Endometrial microvascular endothelial cells (primary cell): ENCODE data around the gene LILRB3. TPM values are rescaled to one million over a fixed set of nuclear protein-coding genes. Genes with fewer than 3 reads are reported as not detected.
"Not testable (repeated sequence)": the region's sequence is repeated elsewhere in the genome, so short reads cannot be mapped to it uniquely, and the experiment has no call there.

ENCODE experiments used
- in situ Hi-C: cut with HindIII; loops from 2 replicates; pipeline ENCODE4 v1.10.0; 2017; ENCODE audit warnings: low sequenced_read_pairs, low pct_unique_long_range_greater_than_20kb; ENCODE audit errors: inconsistent ontology term
- total RNA-seq: library from RNA; depleted of rRNA; stranded (reverse); fragments of >200 nt; gene quantifications from one replicate; pipeline ENCODE4 v1.2.3, GENCODE V29; 2015; ENCODE audit errors: inconsistent ontology term

Gene LILRB3
- total RNA-seq, 1 donor from 2014 or later, result not detected

GRCh38 chr19:54217517-54218247 lies 5.1 kb downstream of the LILRB3 start:
- in situ Hi-C loops, result not testable (repeated sequence)

GRCh38 chr19:54216869-54217268 lies 5.9 kb downstream of the LILRB3 start:
- in situ Hi-C loops, result no loop called here

DNA sequence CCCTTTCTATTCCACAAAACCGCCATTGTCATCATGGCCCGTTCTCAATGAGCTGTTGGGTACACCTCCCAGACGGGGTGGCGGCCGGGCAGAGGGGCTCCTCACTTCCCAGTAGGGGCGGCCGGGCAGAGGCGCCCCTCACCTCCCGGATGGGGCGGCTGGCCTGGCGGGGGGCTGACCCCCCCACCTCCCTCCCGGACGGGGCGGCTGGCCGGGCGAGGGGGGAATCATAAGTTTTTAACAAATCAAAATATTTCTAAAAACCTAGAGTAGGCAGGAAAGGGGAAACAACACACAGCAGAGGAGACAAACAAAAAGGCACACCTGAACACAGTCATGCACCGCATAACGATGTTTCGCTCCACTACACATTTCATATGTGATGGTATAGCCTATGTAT lies 8.1 kb downstream of the LILRB3 start:
- in situ Hi-C loops, result not testable (repeated sequence)

DNA sequence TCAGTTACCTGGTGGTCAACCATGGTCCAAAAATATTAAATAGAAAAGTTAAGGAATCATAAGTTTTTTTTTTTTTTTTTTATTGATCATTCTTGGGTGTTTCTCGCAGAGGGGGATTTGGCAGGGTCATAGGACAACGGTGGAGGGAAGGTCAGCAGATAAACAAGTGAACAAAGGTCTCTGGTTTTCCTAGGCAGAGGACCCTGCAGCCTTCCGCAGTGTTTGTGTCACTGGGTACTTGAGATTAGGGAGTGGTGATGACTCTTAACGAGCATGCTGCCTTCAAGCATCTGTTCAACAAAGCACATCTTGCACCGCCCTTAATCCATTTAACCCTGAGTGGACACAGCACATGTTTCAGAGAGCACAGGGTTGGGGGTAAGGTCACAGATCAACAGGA lies 8.6 kb downstream of the LILRB3 start:
- in situ Hi-C loops, result not testable (repeated sequence)

DNA sequence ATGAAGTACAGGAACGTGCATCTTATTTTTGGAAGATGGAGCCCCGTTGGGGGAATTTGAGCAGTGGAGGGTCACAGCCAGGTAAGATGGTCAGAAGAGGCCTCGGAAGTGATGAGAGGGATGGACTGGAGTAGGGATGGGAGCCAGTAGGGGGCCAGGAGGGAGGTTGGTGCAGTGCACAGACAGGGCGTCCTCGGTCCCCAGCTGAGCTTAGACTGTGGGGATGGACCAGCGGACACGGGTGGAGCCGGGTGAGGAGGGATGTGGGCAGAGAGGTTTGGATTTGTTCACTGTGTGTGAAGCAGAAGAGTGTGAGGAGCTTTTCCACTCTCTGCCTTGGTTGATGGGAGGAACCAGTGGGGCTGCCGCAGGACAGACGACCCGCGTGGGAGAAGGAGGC lies 11.6 kb downstream of the LILRB3 start:
- in situ Hi-C loops, result no loop called here

DNA sequence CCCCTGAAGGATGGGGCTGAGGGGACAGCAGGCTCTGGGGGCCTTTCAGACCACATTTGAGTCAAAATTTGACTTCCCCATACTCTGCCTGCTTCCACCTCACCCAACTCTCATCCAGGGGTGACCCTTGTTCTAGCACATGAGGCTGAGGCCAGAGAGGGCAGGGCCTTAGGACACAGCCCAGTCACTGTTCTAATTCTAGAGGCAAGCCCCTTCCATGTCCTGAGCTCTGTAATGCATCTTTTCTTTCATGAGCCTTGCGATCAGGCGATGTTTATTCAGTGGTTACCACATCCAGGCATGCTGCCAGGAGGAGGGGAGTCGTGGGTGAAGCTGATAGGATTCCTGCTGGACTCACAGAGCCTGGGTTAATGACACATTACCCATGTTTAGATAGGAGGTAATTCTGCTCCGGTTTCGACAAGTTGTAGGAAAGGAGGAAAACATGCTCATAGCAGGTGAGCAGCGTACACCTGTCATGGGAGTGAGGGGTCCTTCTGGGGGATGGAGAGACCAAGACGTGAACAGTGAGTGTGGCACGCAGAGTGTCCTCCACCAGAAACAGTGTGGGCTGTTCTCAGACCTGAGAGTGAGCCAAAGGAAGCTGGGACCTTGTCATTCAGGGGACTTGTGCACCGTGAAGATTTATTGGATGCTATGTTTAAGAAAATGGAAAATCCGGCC lies 12.9 kb downstream of the LILRB3 start:
- in situ Hi-C loops, result no loop called here

DNA sequence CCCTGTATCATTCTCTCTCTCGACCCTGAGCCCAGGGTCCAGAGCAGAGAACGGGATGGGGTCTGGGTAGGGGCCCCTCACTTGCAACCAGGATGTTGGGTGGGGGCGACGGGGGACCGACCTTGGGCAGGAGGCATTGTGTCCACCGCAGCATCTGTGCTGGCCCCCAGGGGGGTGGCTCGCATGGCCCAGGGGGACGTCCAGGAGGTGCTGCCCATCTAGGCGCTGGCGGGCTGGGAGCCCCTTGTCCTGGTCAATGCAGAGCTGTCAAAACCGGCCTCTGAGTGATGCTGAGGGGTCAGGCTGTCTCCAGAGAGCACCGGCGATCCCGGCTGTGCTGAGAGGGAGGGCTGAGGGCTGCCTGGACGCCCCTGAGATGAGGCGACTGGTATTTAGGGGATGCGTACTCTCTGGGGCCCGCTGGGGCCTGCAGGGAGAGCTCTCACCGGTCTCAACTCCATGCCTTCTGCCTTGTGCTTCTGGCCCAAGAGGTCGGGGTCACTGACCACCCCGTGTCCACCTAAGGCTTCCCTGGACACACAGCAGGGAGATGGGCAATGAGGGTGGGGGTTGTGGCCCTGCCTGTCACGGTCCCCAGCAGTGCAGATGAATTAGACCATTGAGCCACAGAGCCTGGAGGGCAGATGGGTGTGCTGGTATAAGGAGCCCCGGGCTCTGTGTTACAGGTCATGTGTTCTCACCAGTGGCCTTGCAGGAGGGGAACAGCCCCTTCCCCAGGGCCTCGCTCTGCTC lies 13.6 kb downstream of the LILRB3 start:
- in situ Hi-C loops, result no loop called here

- in situ Hi-C loops, result no loop called here
Measured at GRCh38 chr19:54208784-54209057, 14.1 kb downstream of the LILRB3 start.

GRCh38 chr19:54207983-54208783 lies 14.6 kb downstream of the LILRB3 start:
- in situ Hi-C loops, result no loop called here

DNA sequence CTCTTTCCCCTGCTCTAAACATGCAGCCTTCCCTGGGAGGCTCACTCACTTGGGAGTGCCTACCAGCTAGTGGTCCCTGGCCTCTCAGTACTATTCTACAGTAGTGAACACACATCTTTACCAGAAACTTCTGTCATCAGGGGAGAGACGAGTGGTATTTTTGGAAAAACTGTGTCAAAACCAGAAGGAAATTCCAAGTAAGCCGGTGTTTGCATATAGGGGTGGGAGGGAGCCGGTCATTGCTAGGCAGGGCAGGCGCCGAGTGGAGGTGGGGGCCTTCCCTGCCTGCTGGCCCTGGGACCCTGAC lies 15.2 kb downstream of the LILRB3 start:
- in situ Hi-C loops, result no loop called here

- in situ Hi-C loops, result not testable (repeated sequence)
Measured at GRCh38 chr19:54207193-54207592, 15.6 kb downstream of the LILRB3 start.

DNA sequence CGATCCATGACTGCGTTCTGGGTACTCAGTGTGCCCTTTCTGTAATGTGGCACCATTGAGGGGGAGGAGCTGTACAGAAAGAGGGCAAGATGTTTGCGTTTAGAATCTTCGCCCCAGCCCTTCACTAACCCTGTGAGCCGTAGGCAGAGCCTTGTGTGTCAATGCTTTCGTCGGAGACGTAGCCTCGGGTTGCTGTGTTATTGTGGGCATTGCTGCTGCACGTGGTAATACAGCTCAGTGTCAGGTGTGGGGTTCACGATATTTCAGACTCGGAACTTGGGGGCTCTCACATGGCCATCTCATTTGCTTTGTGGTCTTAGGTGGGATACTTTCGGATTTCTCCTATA lies 16.0 kb downstream of the LILRB3 start:
- in situ Hi-C loops, result no loop called here

GRCh38 chr19:54206030-54206830 lies 16.6 kb downstream of the LILRB3 start:
- in situ Hi-C loops, result no loop called here

GRCh38 chr19:54204767-54205468 lies 17.9 kb downstream of the LILRB3 start:
- in situ Hi-C loops, result no loop called here

- in situ Hi-C loops, result no loop called here
Measured at GRCh38 chr19:54203151-54203611, 19.6 kb downstream of the LILRB3 start.

GRCh38 chr19:54201980-54202379 lies 20.8 kb downstream of the LILRB3 start:
- in situ Hi-C loops, result no loop called here

- in situ Hi-C loops, result no loop called here
Measured at GRCh38 chr19:54201172-54201701, 21.6 kb downstream of the LILRB3 start.

DNA sequence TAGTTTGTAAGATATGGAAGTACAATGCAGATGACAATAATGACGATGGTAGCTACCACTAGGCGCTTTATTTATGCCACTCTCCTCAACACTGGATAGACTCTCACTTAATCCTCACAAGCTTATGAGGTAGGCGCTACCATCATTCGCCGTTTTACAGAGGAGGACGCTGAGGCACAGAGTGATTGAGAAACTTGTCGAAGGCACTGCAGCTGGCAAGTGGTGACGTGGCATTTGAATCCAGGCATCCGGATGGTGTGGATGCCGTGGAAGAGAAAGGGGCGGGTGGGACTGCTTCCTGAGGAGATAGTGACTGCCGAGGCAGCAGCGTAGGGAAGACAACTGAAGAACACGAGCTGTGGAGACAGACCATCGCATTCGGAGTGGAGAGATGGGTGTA lies 23.4 kb downstream of the LILRB3 start:
- in situ Hi-C loops, result no loop called here
